Measurements from ENCODE around the gene USP6NL.
"Not testable (repeated sequence)": the region's sequence is repeated elsewhere in the genome, so short reads cannot be mapped to it uniquely, and the experiment has no call there.

USP6NL gene

DNA sequence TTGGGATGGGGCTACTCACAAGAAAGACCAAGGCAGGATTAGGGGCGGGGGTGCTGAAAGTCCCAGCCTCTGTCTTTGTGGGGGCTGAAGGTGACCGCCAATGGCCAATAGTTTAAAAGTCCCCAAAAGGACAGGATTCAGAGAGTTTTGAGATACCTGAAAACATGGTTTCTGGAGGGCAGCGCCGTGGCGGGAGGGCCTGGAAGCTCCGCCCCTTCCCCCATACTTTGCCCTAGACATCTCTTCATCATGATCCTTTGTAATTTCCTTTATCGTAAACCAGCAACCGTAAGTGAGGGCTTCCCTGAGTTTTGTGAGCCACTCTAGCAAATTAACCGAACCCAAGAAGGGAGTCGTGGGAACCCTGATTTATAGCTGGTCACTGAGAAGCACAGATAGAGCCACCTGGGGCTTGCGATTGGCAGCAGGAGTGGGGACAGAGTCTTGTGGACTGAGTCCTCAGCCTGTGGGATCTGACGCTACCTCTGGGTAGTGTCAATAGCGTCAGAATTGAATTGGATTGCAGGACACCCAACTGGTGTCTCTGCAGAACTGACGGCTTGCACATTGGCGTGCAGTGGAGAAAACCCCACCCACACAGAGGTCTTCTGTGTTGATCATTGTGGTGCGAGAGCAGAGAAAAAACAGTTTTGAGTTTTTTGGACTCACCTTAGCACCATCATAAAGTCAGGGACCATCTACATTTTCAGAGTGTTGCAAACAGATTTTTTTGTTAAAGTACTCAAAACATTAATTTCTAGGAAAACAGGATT, 169.3 kb downstream of the USP6NL start:
- in situ Hi-C loops (cut with HindIII; ENCODE audit: low sequenced_read_pairs): no loop called here
- H3K4me3 ChIP-seq (ENCODE audit: low read depth, low read length): no peak overlapping the region
- TF ChIP-seq CTCF (IDR thresholded peaks at IDR 0.05; ENCODE audit: low read depth, low read length, missing control alignments): no peak
- DNase-seq (ENCODE audit: low read depth): no peak

GRCh38 chr10:11441151-11441535, 170.3 kb downstream of the USP6NL start:
- DNase-seq (ENCODE audit: low read depth): no peak
- no peak for TF ChIP-seq CTCF (IDR thresholded peaks at IDR 0.05; ENCODE audit: low read depth, low read length, missing control alignments)
- in situ Hi-C loops (cut with HindIII; ENCODE audit: low sequenced_read_pairs): no loop called here
- no peak overlapping the region for H3K4me3 ChIP-seq (ENCODE audit: low read depth, low read length)

DNA sequence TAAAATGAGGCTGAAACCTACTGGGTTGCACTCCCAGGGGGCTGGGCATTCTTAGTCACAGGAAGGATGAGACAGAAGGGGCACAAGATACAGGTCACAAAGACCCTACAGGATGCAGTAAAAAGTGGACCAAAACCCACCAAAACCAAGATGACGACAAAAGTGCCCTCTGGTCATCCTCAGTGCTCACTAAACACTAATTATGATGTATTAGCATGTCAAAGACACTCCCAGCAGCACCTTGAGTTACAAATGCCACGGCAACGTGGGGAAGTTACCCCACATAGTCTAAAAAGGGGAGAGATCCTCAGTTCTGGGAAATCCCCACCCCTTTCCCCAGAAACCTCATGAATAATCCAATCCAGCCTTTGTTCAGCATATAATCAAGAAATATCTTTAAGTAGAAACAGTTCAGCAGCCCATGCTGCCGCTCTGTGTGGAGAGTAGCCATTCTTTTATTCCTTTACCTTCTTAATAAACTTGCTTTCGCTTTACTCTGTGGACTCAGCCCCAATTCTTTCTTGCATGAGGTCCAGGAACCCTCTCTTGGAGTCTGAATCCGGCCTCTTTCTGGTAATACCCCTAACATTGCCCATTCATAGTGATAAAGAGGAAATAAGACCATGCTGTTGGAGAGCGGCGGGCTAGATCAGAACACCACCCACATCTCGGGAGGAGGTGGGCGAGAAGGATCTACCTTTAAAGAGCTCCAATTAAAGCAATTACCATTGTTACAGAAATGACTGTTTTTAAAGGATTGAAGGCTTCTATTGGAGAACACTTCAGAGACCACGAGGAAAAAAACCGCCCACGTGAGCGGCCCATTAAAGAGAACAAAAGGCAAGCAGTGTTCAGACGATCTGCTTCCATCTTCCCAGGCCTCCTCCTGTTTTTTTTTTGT, 170.9 kb downstream of the USP6NL start:
- in situ Hi-C loops (cut with HindIII; ENCODE audit: low sequenced_read_pairs): no loop called here
- no peak for TF ChIP-seq CTCF (IDR thresholded peaks at IDR 0.05; ENCODE audit: low read depth, low read length, missing control alignments)
- no peak overlapping the region for H3K4me3 ChIP-seq (ENCODE audit: low read depth, low read length)
- no peak for DNase-seq (ENCODE audit: low read depth)

DNA sequence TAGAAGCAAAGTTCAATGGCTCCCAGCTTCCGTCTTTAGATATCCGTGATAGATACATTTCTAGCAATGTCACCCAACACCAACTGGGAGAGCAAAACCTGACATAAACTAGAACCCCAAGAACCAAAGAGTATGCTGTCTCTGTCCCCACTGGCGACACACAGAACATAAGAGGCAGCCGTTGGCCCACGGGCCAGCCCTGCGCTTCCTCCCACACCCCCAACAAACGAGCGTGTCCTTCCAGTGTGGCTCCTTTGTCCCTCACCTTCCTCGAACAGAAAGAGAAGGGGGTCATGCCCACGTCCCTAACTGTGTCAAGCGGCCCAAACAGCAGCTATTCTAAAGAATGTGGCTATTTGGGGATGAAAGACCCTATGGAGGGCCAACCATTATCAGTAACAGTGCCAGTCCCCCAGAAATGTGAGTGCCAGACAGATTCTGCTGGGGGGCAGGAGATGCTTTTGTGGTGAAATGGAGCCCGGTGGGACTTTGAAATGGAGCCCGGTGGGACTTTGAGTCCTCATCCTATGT, 171.9 kb downstream of the USP6NL start:
- in situ Hi-C loops (cut with HindIII; ENCODE audit: low sequenced_read_pairs): no loop called here
- no peak for DNase-seq (ENCODE audit: low read depth)
- TF ChIP-seq CTCF (IDR thresholded peaks at IDR 0.05; ENCODE audit: low read depth, low read length, missing control alignments): no peak
- no peak overlapping the region for H3K4me3 ChIP-seq (ENCODE audit: low read depth, low read length)

- no peak overlapping the region for H3K4me3 ChIP-seq (ENCODE audit: low read depth, low read length)
- in situ Hi-C loops (cut with HindIII; ENCODE audit: low sequenced_read_pairs): no loop called here
- TF ChIP-seq CTCF (IDR thresholded peaks at IDR 0.05; ENCODE audit: low read depth, low read length, missing control alignments): no peak
- DNase-seq (ENCODE audit: low read depth): no peak
Observed at GRCh38 chr10:11437391-11438142, 173.9 kb downstream of the USP6NL start.

DNA sequence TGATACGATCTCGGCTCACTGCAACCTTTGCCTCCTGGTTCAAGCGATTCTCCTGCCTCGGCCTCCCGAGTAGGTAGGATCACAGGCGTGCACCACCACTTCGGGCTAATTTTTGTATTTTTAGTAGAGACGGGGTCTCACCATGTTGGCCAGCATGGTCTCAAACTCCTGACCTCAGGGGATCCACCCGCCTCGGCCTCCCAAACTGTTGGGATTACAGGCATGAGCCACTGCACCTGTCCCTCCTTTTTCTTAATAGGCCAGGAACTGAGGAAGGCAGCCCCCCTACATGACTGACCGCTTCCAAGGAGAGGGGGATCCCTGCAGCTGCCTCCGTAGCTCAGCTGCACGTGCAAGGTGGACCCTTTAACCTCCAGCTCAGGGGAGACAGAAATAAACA, 175.0 kb downstream of the USP6NL start:
- in situ Hi-C loops (cut with HindIII; ENCODE audit: low sequenced_read_pairs); DNase-seq (ENCODE audit: low read depth); H3K4me3 ChIP-seq (ENCODE audit: low read depth, low read length): not testable (repeated sequence)

All from astrocyte of the cerebellum (primary cell).